ENCODE data around the gene CCDC179. TPM values are rescaled to one million over a fixed set of nuclear protein-coding genes. Genes with fewer than 3 reads are reported as not detected.

CCDC179 gene
- total RNA-seq, result not detected

DNA sequence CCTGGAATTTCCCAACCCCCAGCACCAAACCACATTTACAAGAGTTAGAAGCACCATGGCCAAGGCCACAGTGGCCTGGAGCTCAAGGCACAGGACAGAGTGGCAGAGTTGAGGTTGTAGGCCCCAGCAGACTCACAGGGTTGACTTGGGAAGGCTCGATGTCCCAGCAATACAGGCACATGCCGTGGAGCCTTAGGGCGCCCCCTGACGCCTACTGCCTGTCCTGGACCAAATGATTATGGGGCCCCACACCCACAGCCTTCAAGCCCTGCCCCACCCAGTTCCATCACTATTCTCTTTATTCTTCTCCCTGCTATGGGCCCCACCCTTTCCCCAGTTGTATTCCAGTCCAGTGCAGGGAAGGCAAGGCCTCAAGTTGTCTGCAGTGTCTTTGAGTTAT is at the start of gene CCDC179:
CCDC179 (minus strand) TSS at position 234 of the 400 bp plus-strand sequence; CDS start at position 181, 53 bp downstream.
- Histone ChIP-seq H3K27ac (no peak within 1 kb of the TSS), H3K27me3 (no peaks in the 10 kb centered on the region), H3K4me1 (no peaks in the 10 kb centered on the region), H3K9ac (ENCODE audit: low read depth in 2 of 2, low read length in 2 of 2) (no peak within 1 kb of the TSS), H3K4me3 (no peak within 1 kb of the TSS), H3K9me3 (no peaks in the 10 kb centered on the region), H3K36me3 (no peaks in the 10 kb centered on the region)
- TF ChIP-seq, protein P1, sequence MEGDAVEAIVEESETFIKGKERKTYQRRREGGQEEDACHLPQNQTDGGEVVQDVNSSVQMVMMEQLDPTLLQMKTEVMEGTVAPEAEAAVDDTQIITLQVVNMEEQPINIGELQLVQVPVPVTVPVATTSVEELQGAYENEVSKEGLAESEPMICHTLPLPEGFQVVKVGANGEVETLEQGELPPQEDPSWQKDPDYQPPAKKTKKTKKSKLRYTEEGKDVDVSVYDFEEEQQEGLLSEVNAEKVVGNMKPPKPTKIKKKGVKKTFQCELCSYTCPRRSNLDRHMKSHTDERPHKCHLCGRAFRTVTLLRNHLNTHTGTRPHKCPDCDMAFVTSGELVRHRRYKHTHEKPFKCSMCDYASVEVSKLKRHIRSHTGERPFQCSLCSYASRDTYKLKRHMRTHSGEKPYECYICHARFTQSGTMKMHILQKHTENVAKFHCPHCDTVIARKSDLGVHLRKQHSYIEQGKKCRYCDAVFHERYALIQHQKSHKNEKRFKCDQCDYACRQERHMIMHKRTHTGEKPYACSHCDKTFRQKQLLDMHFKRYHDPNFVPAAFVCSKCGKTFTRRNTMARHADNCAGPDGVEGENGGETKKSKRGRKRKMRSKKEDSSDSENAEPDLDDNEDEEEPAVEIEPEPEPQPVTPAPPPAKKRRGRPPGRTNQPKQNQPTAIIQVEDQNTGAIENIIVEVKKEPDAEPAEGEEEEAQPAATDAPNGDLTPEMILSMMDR (IDR thresholded peaks at IDR 0.05), result no peak
- no peak for DNase-seq
- intact Hi-C loops (cut with DNase I), result no loop called here

- no peaks in the 10 kb centered on the region for H3K4me1 ChIP-seq
- H3K4me3 ChIP-seq, result no peak overlapping the region
- H3K9ac ChIP-seq (ENCODE audit: low read depth in 2 of 2, low read length in 2 of 2), result no peak overlapping the region
- no peak for DNase-seq
- TF ChIP-seq, protein P1 (IDR thresholded peaks at IDR 0.05), result no peak
- intact Hi-C loops (cut with DNase I), result no loop called here
- H3K27me3 ChIP-seq, result no peaks in the 10 kb centered on the region
- no peaks in the 10 kb centered on the region for H3K36me3 ChIP-seq
- H3K9me3 ChIP-seq, result no peaks in the 10 kb centered on the region
- no peak overlapping the region for H3K27ac ChIP-seq
Measured at GRCh38 chr11:22903782-22904181, 43.5 kb upstream of the CCDC179 start.

DNA sequence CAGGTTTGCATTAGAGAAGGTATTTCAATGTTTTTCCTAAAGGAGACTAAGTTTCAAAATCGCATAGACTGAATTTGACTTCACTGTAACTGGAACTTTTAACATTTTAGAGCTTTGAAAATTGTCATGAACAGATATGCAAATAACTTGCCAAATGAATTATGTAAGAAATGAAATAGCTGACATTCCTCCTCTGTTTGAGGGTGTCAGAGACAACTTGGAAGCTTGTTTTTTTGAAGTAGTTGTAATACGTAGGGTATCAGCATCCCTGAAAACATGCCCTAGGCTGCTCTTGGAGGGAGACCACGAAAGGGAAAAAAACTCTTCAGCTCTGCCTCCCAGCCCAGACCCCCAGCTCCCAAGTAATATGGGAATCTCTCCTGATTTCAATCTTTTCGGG is 41.3 kb upstream of the CCDC179 start:
- no peak for DNase-seq
- TF ChIP-seq, protein P1 (IDR thresholded peaks at IDR 0.05), result no peak
- H3K9me3 ChIP-seq, result no peaks in the 10 kb centered on the region
- no peak overlapping the region for H3K9ac ChIP-seq (ENCODE audit: low read depth in 2 of 2, low read length in 2 of 2)
- no peaks in the 10 kb centered on the region for H3K4me1 ChIP-seq
- no peaks in the 10 kb centered on the region for H3K27me3 ChIP-seq
- intact Hi-C loops (cut with DNase I), result no loop called here
- no peak overlapping the region for H3K27ac ChIP-seq
- H3K4me3 ChIP-seq, result no peak overlapping the region
- no peaks in the 10 kb centered on the region for H3K36me3 ChIP-seq

- Histone ChIP-seq H3K27me3 (no peaks in the 10 kb centered on the region), H3K9ac (ENCODE audit: low read depth in 2 of 2, low read length in 2 of 2) (no peak overlapping the region), H3K27ac (no peak overlapping the region), H3K4me3 (no peak overlapping the region), H3K9me3 (no peaks in the 10 kb centered on the region), H3K36me3 (no peaks in the 10 kb centered on the region), H3K4me1 (no peaks in the 10 kb centered on the region)
- intact Hi-C loops (cut with DNase I), result no loop called here
- no peak for DNase-seq
- TF ChIP-seq, protein P1 (IDR thresholded peaks at IDR 0.05), result no peak
Measured at GRCh38 chr11:22900764-22901486, 40.7 kb upstream of the CCDC179 start.

- DNase-seq, result no peak
- H3K4me1 ChIP-seq, result no peaks in the 10 kb centered on the region
- TF ChIP-seq, protein P1 (IDR thresholded peaks at IDR 0.05), result no peak
- no peaks in the 10 kb centered on the region for H3K36me3 ChIP-seq
- H3K9ac ChIP-seq (ENCODE audit: low read depth in 2 of 2, low read length in 2 of 2), result no peak overlapping the region
- intact Hi-C loops (cut with DNase I), result no loop called here
- H3K9me3 ChIP-seq, result no peaks in the 10 kb centered on the region
- H3K4me3 ChIP-seq, result no peak overlapping the region
- H3K27ac ChIP-seq, result no peak overlapping the region
- H3K27me3 ChIP-seq, result no peaks in the 10 kb centered on the region
Measured at GRCh38 chr11:22898036-22898435, 37.8 kb upstream of the CCDC179 start.
